AG04449 (cell line): ENCODE measurements around the gene TWNK.

ENCODE experiments used
- CTCF ChIA-PET: fragments of 350-600 bp; formaldehyde crosslinking; extraction: SDS; loops from one replicate; lab custom pipeline; 2021; ENCODE audit warnings: antibody characterized with exemption; lab: Yijun Ruan, JAX
- POLR2A ChIA-PET: fragments of 400-600, 350-600 bp; formaldehyde crosslinking; extraction: SDS; loops from one replicate; lab custom pipeline; 2020; ENCODE audit warnings: antibody characterized with exemption, inconsistent platforms; lab: Yijun Ruan, JAX
- DNase-seq: peaks from one replicate; pipeline ENCODE4 v3.0.0-alpha.2; 2010; ENCODE audit warnings: low read depth, low spot score
- H3K4me3 ChIP-seq: 2 replicates; pipeline ENCODE4 v1.5.1; 2011; ENCODE audit warnings: low read depth, mild to moderate bottlenecking, control low read depth, low read length
- CTCF ChIP-seq: IDR thresholded peaks from one replicate; pipeline ENCODE4 v1.5.1; 2011; ENCODE audit warnings: mild to moderate bottlenecking, moderate library complexity, low read length, control low read depth, inconsistent platforms; ENCODE audit not compliant: insufficient read depth; ENCODE audit errors: missing control alignments

Gene TWNK

DNA sequence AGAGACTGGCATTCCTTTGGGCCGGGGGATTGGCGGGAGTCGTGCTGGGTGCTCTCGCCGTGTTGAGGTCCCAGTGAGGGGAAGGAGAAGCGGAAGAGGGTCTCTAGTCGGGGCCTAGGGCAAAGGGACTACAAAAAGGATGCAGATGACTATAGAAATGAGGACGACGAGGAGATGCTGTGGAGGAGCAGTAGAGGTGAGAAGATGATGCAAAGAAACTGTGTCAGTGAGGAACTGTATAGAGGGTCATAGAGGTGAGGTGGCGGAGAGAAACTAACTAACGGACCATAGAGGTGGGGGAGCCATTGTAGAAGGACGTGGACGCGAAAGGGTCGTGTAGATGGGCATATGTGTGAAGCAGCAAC lies 324 bp downstream of the TWNK start:
- DNase-seq, result no peak
- POLR2A ChIA-PET, result interaction anchor here (1.0 to 1.1 kb wide), 2 partner anchors 12 kb away, joined by 4 read pairs; partner anchors contain the start of gene LZTS2
- H3K4me3 ChIP-seq, result peak overlapping the region; percentile 100
- CTCF ChIA-PET, result interaction anchor here (3.1 to 26.4 kb wide), 4 partner anchors 8 to 47 kb away, joined by 15 to 803 read pairs (median 180); partner anchors contain the start of genes LZTS2, PDZD7 and SFXN3
- no peak for TF ChIP-seq CTCF

DNA sequence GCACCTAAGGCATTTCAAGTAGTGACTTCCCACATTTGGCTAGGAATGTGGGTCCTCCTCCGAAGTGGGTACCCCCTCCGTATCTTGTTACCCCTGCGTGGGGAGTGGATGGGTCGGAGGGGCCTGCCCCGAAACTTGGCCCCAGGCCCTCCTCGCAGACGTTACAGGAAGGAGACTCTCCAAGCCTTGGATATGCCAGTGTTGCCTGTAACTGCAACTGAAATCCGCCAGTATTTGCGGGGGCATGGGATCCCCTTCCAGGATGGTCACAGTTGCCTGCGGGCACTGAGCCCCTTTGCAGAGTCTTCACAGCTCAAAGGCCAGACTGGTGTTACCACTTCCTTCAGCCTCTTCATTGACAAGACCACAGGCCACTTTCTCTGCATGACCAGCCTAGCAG lies 823 bp downstream of the TWNK start:
- TF ChIP-seq CTCF, result no peak
- CTCF ChIA-PET, result interaction anchor here (1.0 to 26.4 kb wide), 5 partner anchors 8 to 46 kb away, joined by 3 to 803 read pairs (median 119); partner anchors contain the start of genes LZTS2, PDZD7 and SFXN3
- POLR2A ChIA-PET, result no interaction called here

DNA sequence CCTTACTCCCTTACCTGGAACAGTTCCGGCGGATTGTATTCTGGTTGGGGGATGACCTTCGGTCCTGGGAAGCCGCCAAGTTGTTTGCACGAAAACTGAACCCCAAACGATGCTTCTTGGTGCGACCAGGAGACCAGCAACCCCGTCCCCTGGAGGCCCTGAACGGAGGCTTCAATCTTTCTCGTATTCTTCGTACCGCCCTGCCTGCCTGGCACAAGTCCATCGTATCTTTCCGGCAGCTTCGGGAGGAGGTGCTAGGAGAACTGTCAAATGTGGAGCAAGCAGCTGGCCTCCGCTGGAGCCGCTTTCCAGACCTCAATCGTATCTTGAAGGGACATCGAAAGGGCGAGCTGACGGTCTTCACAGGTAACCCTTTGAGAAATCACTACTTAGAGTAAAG lies 1.7 kb downstream of the TWNK start:
- ChIA-PET CTCF (interaction anchor here (1.0 to 26.4 kb wide), 5 partner anchors 7 to 45 kb away, joined by 3 to 803 read pairs (median 119); partner anchors contain the start of genes LZTS2, PDZD7 and SFXN3), POLR2A (no interaction called here)
- DNase-seq, result no peak
- no peak overlapping the region for H3K4me3 ChIP-seq
- TF ChIP-seq CTCF, result no peak

More for the DNA sequence above, 823 bp downstream of the TWNK start:
- peak overlapping the region; percentile 100 for H3K4me3 ChIP-seq
- no peak for DNase-seq

DNA sequence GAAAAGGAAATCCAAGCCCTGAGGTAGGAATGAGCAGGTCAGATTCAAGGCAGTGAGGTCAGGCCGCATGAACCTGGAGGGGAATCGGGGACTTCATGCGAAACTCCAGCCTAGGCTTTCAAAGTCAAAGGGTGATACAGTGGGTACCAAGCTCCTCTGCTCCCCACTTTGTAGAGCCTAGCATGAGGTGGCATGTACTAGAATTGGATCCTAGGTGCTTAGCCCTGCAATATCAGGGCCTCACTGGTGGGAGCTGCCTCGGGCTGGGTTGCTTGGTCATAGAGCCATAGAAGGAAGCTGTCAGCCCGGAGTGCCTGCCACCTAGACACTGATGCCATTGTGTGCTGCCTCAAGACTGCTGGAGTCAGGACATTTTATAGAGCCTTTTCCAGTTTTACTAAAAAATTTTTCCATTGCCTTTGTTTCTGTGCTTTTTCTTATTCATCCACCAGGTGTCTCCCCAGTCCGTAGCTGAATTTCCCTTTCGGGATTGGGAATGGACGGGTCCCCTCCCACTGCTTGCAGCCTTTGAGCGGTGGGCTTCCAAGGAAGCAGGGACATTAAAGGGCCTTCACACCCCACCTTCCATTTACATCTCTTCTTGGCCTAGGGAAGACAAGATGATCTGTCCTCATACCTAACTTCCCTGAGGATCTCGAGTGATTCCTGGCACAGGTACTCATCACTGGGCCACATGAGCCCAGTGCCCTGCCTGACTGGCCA lies 6.8 kb downstream of the TWNK start:
- CTCF ChIA-PET, result interaction anchor here (1.0 to 26.4 kb wide), 16 partner anchors 8 to 459 kb away, joined by 3 to 803 read pairs (median 6); partner anchors contain the start of genes KAZALD1, MRPL43, PDZD7 and SFXN3
- peak; percentile 53 for TF ChIP-seq CTCF
- no peak for DNase-seq
- POLR2A ChIA-PET, result no interaction called here
- no peak overlapping the region for H3K4me3 ChIP-seq

GRCh38 chr10:100995181-100995580 lies 7.8 kb downstream of the TWNK start:
- ChIA-PET POLR2A (no interaction called here), CTCF (interaction anchor here (0.8 to 26.4 kb wide), 10 partner anchors 9 to 147 kb away, joined by 3 to 803 read pairs (median 13); partner anchors contain the start of genes KAZALD1, MRPL43, PDZD7 and SFXN3)
- H3K4me3 ChIP-seq, result no peak overlapping the region
- DNase-seq, result no peak
- no peak for TF ChIP-seq CTCF

DNA sequence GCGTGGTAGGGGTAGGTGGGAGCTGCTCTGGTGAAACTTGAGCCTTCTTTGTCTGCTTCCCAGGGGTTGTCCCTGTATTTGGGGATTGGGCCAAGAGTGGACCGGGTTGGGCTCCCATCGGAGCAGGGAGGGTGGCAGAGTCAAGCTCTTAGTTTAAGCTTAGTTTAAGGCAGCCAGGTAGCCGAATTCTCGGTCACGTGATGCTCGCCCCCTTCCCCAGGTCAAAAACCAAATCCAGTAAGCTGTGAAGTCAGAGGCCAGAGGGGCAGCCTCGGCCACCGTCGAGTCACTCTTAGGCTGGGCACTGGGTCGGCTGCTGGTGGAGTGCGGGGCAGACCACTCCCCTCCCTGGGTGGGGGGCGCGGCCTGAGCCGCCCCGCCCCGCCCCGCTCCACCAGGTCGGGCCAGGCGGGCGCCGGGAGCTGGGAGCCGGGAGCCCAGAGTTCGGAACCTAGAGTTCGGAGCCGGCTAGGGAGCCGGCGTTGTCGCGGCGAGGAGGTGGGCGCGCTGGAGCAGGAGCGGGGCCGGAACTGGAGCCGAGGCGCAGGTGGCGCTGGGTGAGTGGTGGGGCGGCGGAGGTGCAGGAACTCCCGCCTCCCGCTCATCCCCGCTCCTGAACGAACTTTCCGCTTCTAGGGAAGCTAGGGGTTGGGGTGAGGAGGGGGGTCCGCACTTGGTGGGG lies 9.5 kb downstream of the TWNK start:
- ChIA-PET CTCF (interaction anchor here (0.8 to 26.4 kb wide), 21 partner anchors 11 to 461 kb away, joined by 3 to 803 read pairs (median 4); partner anchors contain the start of genes HIF1AN, MRPL43, PDZD7 and SFXN3), POLR2A (interaction anchor here (2.0 kb wide), 1 partner anchor 15 kb away, joined by 8 read pairs; no protein-coding TSS in a partner anchor)
- no peak for DNase-seq
- peak overlapping the region; percentile 85 for H3K4me3 ChIP-seq
- no peak for TF ChIP-seq CTCF
